Measurements from ENCODE around the gene MUC5AC. TPM values are rescaled to one million over a fixed set of nuclear protein-coding genes. Genes with fewer than 3 reads are reported as not detected.
"Not testable (repeated sequence)": the region's sequence is repeated elsewhere in the genome, so short reads cannot be mapped to it uniquely, and the experiment has no call there.

Gene MUC5AC
- polyA plus RNA-seq, 4 donors: 0.01 to 0.02 TPM; not detected in 2

DNA sequence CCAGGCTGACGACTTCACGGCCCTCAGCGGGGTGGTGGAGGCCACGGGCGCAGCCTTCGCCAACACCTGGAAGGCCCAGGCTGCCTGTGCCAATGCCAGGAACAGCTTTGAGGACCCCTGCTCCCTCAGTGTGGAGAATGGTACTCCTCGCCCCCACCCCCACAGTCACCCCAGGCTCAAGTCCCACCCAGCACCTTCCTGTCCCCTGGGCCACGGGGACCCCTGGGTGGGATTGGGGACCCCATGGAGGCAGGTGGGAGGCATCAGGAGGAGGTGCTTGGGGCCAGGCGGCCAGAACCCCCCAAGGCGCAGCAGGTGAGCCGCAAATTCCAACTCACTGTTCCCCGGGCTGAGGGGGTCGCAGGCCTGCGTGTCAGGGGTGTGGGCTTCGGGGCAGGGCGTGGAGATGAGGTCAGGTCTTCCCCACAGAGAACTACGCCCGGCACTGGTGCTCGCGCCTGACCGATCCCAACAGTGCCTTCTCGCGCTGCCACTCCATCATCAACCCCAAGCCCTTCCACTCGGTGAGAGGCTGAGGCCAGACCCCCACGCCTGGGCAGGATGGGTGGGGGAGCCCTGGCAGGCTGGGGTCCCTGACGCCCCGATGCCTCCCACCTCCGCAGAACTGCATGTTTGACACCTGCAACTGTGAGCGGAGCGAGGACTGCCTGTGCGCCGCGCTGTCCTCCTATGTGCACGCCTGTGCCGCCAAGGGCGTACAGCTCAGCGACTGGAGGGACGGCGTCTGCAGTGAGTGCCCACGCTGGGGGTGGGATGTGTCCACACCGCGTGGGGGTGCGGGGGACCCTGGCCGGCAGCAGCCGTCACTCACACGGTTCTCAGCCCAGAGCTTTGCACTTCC is 74.5 kb downstream of the MUC5AC start:
- DNase-seq (ENCODE audit: low read depth in 4 of 4, low spot score in 2 of 4): no peak

DNA sequence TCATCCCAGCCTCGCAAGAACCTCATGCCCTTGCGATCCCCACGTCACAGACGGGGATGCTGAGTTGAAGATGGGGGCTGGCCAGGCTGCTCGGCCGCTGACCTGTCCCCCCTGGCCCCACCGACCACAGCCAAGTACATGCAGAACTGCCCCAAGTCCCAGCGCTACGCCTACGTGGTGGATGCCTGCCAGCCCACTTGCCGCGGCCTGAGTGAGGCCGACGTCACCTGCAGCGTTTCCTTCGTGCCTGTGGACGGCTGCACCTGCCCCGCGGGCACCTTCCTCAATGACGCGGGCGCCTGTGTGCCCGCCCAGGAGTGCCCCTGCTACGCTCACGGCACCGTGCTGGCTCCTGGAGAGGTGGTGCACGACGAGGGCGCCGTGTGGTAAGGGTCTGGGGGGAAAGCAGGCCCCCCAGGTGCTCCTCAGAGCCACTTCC is 75.1 kb downstream of the MUC5AC start:
- DNase-seq (ENCODE audit: low read depth in 4 of 4, low spot score in 2 of 4): no peak

DNA sequence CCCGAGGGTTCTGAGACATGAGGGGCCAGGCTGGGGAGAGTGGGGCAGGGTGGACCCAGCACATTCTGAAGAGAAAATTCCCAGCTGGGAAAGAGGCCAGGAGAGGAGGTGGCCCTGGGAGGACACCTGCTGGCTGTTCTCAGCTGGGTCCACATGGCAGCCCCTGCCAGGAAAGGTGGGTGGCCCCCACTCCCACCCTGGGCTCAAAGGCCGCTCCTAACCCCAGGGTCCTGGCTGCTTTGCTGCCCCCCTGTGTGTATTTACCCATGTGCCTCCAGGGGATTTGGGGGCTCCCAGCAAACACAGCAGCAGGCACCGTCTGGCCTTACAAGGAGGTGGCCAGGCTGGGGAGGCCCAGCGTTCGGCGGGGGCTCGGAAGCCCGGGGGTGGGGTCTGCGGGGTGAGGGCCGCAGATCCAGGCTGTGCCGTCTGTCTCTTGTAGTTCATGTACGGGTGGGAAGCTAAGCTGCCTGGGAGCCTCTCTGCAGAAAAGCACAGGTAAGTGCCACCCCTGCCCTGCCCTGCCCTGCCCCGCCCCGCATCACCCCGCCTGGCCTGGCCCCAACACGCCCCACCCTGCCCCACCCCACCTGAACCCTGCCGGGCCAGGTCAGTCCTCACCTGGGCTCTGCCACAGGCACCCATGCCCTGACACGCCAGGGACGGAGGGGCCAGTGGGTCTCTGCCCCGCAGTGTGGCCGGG is 75.7 kb downstream of the MUC5AC start:
- no peak for DNase-seq (ENCODE audit: low read depth in 4 of 4, low spot score in 2 of 4)

- no peak for DNase-seq (ENCODE audit: low read depth in 4 of 4, low spot score in 2 of 4)
Observed at GRCh38 chr11:1234054-1234720, 76.4 kb downstream of the MUC5AC start.

GRCh38 chr11:1234771-1235305 is 77.1 kb downstream of the MUC5AC start:
- DNase-seq (ENCODE audit: low read depth in 4 of 4, low spot score in 2 of 4): no peak

- DNase-seq (ENCODE audit: low read depth in 4 of 4, low spot score in 2 of 4): no peak
Observed at GRCh38 chr11:1235306-1235900, 77.7 kb downstream of the MUC5AC start.

- no peak for DNase-seq (ENCODE audit: low read depth in 4 of 4, low spot score in 2 of 4)
Observed at GRCh38 chr11:1235901-1236315, 78.2 kb downstream of the MUC5AC start.

- no peak for DNase-seq (ENCODE audit: low read depth in 4 of 4, low spot score in 2 of 4)
Observed at GRCh38 chr11:1236316-1237127, 78.8 kb downstream of the MUC5AC start.

DNA sequence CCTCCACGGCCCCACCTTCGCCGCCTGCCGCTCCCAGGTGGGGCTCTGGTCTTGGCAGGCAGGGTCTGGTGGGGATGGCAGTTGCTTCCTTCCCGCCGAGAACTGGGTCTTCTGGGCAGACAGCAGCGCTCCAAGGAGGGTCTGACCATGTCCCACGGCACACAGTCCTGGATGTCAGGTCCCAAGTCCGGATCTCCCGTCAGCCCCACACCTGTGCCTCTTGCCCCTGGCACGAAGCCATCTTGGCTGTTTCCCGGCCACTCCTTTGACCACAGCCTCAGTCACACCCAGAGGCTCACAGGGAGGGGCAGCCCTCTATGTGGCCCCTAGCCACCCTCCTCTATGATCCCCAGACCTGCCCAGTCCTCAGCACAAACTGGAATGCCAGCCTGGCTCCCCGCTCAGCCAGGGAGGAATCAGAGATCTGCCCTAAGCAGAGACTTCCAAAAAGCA is 79.4 kb downstream of the MUC5AC start:
- no peak for DNase-seq (ENCODE audit: low read depth in 4 of 4, low spot score in 2 of 4)

- DNase-seq (ENCODE audit: low read depth in 4 of 4, low spot score in 2 of 4): no peak
Observed at GRCh38 chr11:1237851-1238250, 80.1 kb downstream of the MUC5AC start.

GRCh38 chr11:1238767-1239595 is 81.2 kb downstream of the MUC5AC start:
- DNase-seq (ENCODE audit: low read depth in 4 of 4, low spot score in 2 of 4): peak; percentile 13 to 50 (median 29)

GRCh38 chr11:1239596-1240205 is 81.9 kb downstream of the MUC5AC start:
- no peak for DNase-seq (ENCODE audit: low read depth in 4 of 4, low spot score in 2 of 4)

GRCh38 chr11:1240771-1241170 is 83.0 kb downstream of the MUC5AC start:
- DNase-seq (ENCODE audit: low read depth in 4 of 4, low spot score in 2 of 4): no peak

DNA sequence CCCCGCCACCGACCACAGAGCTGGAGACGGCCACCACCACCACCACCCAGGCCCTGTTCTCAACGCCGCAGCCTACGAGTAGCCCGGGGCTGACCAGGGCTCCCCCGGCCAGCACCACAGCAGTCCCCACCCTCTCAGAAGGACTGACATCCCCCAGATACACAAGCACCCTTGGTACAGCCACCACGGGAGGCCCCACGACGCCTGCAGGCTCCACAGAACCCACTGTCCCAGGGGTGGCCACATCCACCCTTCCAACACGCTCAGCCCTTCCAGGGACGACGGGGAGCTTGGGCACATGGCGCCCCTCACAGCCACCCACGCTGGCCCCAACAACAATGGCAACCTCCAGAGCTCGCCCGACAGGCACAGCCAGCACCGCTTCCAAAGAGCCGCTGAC is 84.0 kb downstream of the MUC5AC start:
- no peak for DNase-seq (ENCODE audit: low read depth in 4 of 4, low spot score in 2 of 4)

DNA sequence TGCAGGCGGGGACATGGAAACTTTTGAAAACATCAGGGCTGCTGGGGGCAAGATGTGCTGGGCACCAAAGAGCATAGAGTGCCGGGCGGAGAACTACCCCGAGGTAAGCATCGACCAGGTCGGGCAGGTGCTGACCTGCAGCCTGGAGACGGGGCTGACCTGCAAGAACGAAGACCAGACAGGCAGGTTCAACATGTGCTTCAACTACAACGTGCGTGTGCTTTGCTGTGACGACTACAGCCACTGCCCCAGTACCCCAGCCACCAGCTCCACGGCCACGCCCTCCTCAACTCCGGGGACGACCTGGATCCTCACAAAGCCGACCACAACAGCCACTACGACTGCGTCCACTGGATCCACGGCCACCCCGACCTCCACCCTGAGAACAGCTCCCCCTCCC is 84.5 kb downstream of the MUC5AC start:
- no peak for DNase-seq (ENCODE audit: low read depth in 4 of 4, low spot score in 2 of 4)

DNA sequence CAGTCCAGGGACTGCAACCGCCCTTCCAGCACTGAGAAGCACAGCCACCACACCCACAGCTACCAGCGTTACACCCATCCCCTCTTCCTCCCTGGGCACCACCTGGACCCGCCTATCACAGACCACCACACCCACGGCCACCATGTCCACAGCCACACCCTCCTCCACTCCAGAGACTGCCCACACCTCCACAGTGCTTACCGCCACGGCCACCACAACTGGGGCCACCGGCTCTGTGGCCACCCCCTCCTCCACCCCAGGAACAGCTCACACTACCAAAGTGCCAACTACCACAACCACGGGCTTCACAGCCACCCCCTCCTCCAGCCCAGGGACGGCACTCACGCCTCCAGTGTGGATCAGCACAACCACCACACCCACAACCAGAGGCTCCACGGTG is 85.0 kb downstream of the MUC5AC start:
- not testable (repeated sequence) for DNase-seq (ENCODE audit: low read depth in 4 of 4, low spot score in 2 of 4)

DNA sequence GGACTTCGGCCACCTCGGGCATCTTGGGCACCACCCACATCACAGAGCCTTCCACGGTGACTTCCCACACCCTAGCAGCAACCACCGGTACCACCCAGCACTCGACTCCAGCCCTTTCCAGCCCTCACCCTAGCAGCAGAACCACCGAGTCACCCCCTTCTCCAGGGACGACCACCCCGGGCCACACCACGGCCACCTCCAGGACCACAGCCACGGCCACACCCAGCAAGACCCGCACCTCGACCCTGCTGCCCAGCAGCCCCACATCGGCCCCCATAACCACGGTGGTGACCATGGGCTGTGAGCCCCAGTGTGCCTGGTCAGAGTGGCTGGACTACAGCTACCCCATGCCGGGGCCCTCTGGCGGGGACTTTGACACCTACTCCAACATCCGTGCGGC is 85.8 kb downstream of the MUC5AC start:
- DNase-seq (ENCODE audit: low read depth in 4 of 4, low spot score in 2 of 4): not testable (repeated sequence)

DNA sequence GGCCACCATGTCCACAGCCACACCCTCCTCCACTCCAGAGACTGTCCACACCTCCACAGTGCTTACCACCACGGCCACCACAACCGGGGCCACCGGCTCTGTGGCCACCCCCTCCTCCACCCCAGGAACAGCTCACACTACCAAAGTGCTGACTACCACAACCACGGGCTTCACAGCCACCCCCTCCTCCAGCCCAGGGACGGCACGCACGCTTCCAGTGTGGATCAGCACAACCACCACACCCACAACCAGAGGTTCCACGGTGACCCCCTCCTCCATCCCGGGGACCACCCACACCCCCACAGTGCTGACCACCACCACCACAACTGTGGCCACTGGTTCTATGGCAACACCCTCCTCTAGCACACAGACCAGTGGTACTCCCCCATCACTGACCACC is 86.8 kb downstream of the MUC5AC start:
- not testable (repeated sequence) for DNase-seq (ENCODE audit: low read depth in 4 of 4, low spot score in 2 of 4)
